A549 (cell line): Measurements from ENCODE around the gene CTNNA3. TPM values are rescaled to one million over a fixed set of nuclear protein-coding genes. Genes with fewer than 3 reads are reported as not detected.

ENCODE experiments used
- ATAC-seq, 2 experiments: fragments of 200-7000 bp in 1 of 2; fragments of >200 bp in 1 of 2; cut with Nextera tagmentation in 1 of 2; cut with Tn5 transposase in 1 of 2; 3 replicates each; pipeline versions ENCODE4 v1.8.0 to v1.9.1; 2018 to 2020; ENCODE audit warnings: mild to moderate bottlenecking in 1 of 2, moderate library complexity in 1 of 2
- CTCF ChIA-PET: fragments of 300-600 bp; sonication (Branson Sonifier 250); formaldehyde crosslinking; extraction: SDS; loops from one replicate; lab custom pipeline; 2021; ENCODE audit warnings: antibody characterized with exemption, inconsistent platforms; lab: Yijun Ruan, JAX
- POLR2A ChIA-PET: fragments of 350-600 bp; formaldehyde crosslinking; extraction: SDS; loops from one replicate; lab custom pipeline; 2021; ENCODE audit warnings: antibody characterized with exemption, inconsistent platforms; lab: Yijun Ruan, JAX
- DNase-seq, 2 experiments: peaks; one replicate each; pipeline versions ENCODE4 v3.0.0 to v3.0.0-alpha.2; 2011 to 2016; ENCODE audit warnings: low read depth in 1 of 2, low spot score in 1 of 2
- FAIRE-seq: peaks from 2 replicates; lab custom pipeline; 2011; peaks lifted over from hg19 to GRCh38; lab: Jason Lieb, UNC
- H3K27ac ChIP-seq, 2 experiments: fragments of >200 bp; sonication (Bioruptor Twin); formaldehyde crosslinking; 3 replicates each; pipeline ENCODE4 v1.5.1; 2016 to 2017
- H3K4me1 ChIP-seq: fragments of >200 bp; sonication (Bioruptor Twin); formaldehyde crosslinking; 3 replicates; pipeline ENCODE4 v1.6.1; 2016
- H3K4me2 ChIP-seq: fragments of >200 bp; sonication (Bioruptor Twin); formaldehyde crosslinking; 3 replicates; pipeline ENCODE4 v1.6.1; 2016
- H3K4me3 ChIP-seq: fragments of >200 bp; sonication (Bioruptor Twin); formaldehyde crosslinking; 3 replicates; pipeline ENCODE4 v1.5.1; 2016
- H3K9me3 ChIP-seq: fragments of >200 bp; sonication (Bioruptor Twin); formaldehyde crosslinking; 3 replicates; pipeline ENCODE4 v1.6.1; 2016
- CHD4 ChIP-seq: fragments of 200-600 bp; sonication (generic); IDR thresholded peaks from 2 replicates; pipeline ENCODE4 v1.6.1; 2016; ENCODE audit warnings: antibody characterized with exemption, mild to moderate bottlenecking, borderline replicate concordance
- MAFK ChIP-seq: fragments of 450-650 bp; IDR thresholded peaks from 2 replicates; pipeline ENCODE4 v1.6.1; 2014; ENCODE audit not compliant: partially characterized antibody
- MAZ ChIP-seq: fragments of 150-350 bp; IDR thresholded peaks from 2 replicates; pipeline ENCODE4 v1.6.1; 2014; ENCODE audit warnings: antibody characterized with exemption, low read depth, low read length, borderline replicate concordance
- MYC ChIP-seq: IDR thresholded peaks from 2 replicates; pipeline ENCODE4 v1.6.1; 2012; ENCODE audit warnings: mild to moderate bottlenecking, inconsistent platforms, low read length, improper control_type of control experiment, borderline replicate concordance
- NPAS2 ChIP-seq: fragments of 250-450 bp; sonication (Bioruptor Pico); IDR thresholded peaks from 2 replicates; pipeline ENCODE4 v1.8.0; 2022; ENCODE audit warnings: mild to moderate bottlenecking, moderate library complexity, borderline replicate concordance
- NR3C1 ChIP-seq: fragments of >200 bp; sonication (Bioruptor Twin); formaldehyde crosslinking; IDR thresholded peaks from 3 replicates; pipeline ENCODE4 v1.6.1; 2017
- REST ChIP-seq: fragments of 200-600 bp; sonication (generic); IDR thresholded peaks from 2 replicates; pipeline ENCODE4 v1.6.1; 2016; ENCODE audit warnings: antibody characterized with exemption, mild to moderate bottlenecking, moderate library complexity
- ZSCAN20 ChIP-seq: fragments of 250-450 bp; sonication (Bioruptor Pico); IDR thresholded peaks from 2 replicates; pipeline ENCODE4 v1.8.0; 2022; ENCODE audit warnings: mild to moderate bottlenecking, moderate library complexity
- WGBS: methylation state at CpG from one replicate; pipeline ENCODE4 v1.1.6; 2017; ENCODE audit errors: missing lambda C conversion rate; 5-methylcytosine and 5-hydroxymethylcytosine counted together
- polyA plus RNA-seq, 4 experiments: library from polyadenylated mRNA; depleted of rRNA in 3 of 4; stranded (reverse); fragments of >200 nt; fragmentation: RNase III in 1 of 4; extraction: RNeasy Plus Mini Kit Qiagen cat#74134 plus additional on column Dnase treatment in 1 of 4; gene quantifications; 2 replicates in 3 of 4; 3 replicates in 1 of 4; pipeline ENCODE4 v1.2.3, GENCODE V29; 2011 to 2017
- TF ChIP-seq, protein P1 (sequence below): IDR thresholded peaks from 2 replicates; pipeline ENCODE4 v1.6.1; 2012
- TF ChIP-seq, protein P2 (sequence below): fragments of >200 bp; sonication (Bioruptor Twin); formaldehyde crosslinking; IDR thresholded peaks from 3 replicates; pipeline ENCODE4 v1.6.1; 2016

CTNNA3 gene
- polyA plus RNA-seq, 2 of the 4 experiments (the other 2 are of a cell fraction) = not detected

GRCh38 chr10:66294538-66294937, 1401.5 kb downstream of the CTNNA3 start (continued):
- TF ChIP-seq, protein P1, sequence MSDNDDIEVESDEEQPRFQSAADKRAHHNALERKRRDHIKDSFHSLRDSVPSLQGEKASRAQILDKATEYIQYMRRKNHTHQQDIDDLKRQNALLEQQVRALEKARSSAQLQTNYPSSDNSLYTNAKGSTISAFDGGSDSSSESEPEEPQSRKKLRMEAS = no peak
- TF ChIP-seq, protein P2, sequence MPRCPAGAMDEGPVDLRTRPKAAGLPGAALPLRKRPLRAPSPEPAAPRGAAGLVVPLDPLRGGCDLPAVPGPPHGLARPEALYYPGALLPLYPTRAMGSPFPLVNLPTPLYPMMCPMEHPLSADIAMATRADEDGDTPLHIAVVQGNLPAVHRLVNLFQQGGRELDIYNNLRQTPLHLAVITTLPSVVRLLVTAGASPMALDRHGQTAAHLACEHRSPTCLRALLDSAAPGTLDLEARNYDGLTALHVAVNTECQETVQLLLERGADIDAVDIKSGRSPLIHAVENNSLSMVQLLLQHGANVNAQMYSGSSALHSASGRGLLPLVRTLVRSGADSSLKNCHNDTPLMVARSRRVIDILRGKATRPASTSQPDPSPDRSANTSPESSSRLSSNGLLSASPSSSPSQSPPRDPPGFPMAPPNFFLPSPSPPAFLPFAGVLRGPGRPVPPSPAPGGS = no peak

- no peaks in the 10 kb centered on the region for H3K4me1 ChIP-seq
- FAIRE-seq (no peak), ATAC-seq (no peak)
- H3K4me3 ChIP-seq = no peak overlapping the region
- POLR2A ChIA-PET = no interaction called here
- no peak overlapping the region for H3K4me2 ChIP-seq
- H3K9me3 ChIP-seq = no peaks in the 10 kb centered on the region
- TF ChIP-seq MAFK (peak; percentile 53), NPAS2 (CRISPR knock-in tag) (no peak)
- TF ChIP-seq, all 56 proteins: peak for 1
- no peak for DNase-seq
- CTCF ChIA-PET = no interaction called here
- H3K27ac ChIP-seq = no peak overlapping the region
Observed at GRCh38 chr10:66292922-66293321, 1403.1 kb downstream of the CTNNA3 start.

DNA sequence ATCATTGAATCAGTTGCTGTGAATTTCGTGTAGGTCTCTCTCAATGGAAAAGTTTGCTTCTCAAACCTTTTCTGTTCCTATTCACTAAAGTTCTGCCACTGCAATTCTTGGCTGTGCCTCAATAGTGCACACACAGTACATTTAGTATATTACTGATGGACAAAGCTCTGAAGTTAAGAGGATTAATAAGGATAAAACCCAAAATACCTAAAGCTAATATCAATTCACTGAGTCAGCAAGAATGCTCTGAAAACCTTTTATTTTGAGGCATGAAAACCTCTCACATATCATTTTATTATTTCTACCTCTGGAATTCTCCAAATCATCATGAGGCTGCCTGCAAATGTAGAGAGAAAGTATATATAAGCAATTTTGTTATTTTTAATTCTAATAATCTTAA, 1403.5 kb downstream of the CTNNA3 start:
- WGBS = 0% methylated on average over 1 of the region's 1 CpG
- DNase-seq = no peak
- no peak overlapping the region for H3K27ac ChIP-seq
- TF ChIP-seq MAFK (peak; percentile 26), ZSCAN20 (CRISPR knock-in tag) (no peak)
- TF ChIP-seq, all 56 proteins: peak for 1
- ATAC-seq (no peak), FAIRE-seq (no peak)
- ChIA-PET CTCF (no interaction called here), POLR2A (no interaction called here)
- Histone ChIP-seq H3K9me3 (no peaks in the 10 kb centered on the region), H3K4me1 (no peaks in the 10 kb centered on the region), H3K4me3 (no peak overlapping the region), H3K4me2 (no peak overlapping the region)

DNA sequence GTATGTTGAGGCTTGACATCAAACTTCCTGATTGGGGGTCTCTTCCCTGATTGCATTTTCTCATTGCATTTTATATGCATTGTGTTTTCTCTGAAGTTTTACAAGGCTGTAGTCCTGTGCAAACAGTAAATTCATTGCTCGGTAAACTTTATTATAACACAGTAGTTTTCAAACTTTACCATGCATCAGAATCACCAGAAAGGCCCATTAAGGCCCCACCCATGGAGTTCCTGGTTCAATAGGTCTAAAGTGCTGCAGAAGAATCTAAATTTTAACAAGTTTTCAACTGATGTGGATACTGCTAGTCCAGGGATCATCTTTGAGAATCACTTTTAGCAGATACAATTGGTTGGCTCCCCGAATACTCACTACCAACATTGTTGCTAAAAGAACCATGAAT, 1404.9 kb downstream of the CTNNA3 start:
- ATAC-seq (no peak), DNase-seq (no peak), FAIRE-seq (no peak)
- no peaks in the 10 kb centered on the region for H3K9me3 ChIP-seq
- H3K27ac ChIP-seq = no peak overlapping the region
- ChIA-PET CTCF (no interaction called here), POLR2A (no interaction called here)
- WGBS = 9% methylated on average over 2 of the region's 2 CpGs
- no peak overlapping the region for H3K4me3 ChIP-seq
- no peak for TF ChIP-seq NR3C1
- H3K4me1 ChIP-seq = no peaks in the 10 kb centered on the region
- no peak overlapping the region for H3K4me2 ChIP-seq

DNA sequence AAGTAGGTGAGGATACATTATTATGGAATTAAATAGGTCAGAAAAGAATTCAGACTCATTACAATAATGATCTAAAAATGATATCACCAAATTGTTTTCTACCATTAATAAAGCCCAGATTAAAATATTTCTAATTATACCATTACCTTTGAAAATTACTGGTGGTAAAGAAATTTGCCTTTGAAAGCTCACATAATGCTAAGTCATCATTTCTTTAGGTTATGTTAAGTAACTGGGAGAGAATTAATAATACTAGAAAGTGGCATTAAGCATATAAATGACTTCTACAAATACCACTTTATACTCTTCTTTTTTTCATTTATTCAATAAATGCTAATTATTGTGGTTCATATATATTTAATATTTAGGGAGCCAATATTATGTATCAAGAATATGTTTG, 1411.4 kb downstream of the CTNNA3 start:
- Histone ChIP-seq H3K4me1 (no peaks in the 10 kb centered on the region), H3K4me3 (no peak overlapping the region), H3K4me2 (no peak overlapping the region), H3K9me3 (no peaks in the 10 kb centered on the region), H3K27ac (no peak overlapping the region)
- DNase-seq (no peak), FAIRE-seq (no peak), ATAC-seq (no peak)
- no peak for TF ChIP-seq REST
- no peak for TF ChIP-seq NR3C1
- TF ChIP-seq MAZ = no peak
- TF ChIP-seq MAFK = peak; percentile 86
- no peak for TF ChIP-seq MYC
- TF ChIP-seq CHD4 = no peak
- ChIA-PET POLR2A (no interaction called here), CTCF (no interaction called here)
